PC-9 (cell line): ENCODE results near the gene ADARB2.

Source experiments
- EZH2 ChIP-seq: fragments of 200-600 bp; sonication (generic); IDR thresholded peaks from 2 replicates; pipeline ENCODE4 v1.8.0; 2017; ENCODE audit warnings: antibody characterized with exemption, low read depth
- TF ChIP-seq, protein P1 (sequence below): fragments of 200-600 bp; sonication (generic); conservative IDR thresholded peaks from 2 replicates; pipeline ENCODE4 v1.6.1; 2017; ENCODE audit warnings: mixed run types, antibody characterized with exemption, mild to moderate bottlenecking, moderate library complexity

- TF ChIP-seq, protein P1, sequence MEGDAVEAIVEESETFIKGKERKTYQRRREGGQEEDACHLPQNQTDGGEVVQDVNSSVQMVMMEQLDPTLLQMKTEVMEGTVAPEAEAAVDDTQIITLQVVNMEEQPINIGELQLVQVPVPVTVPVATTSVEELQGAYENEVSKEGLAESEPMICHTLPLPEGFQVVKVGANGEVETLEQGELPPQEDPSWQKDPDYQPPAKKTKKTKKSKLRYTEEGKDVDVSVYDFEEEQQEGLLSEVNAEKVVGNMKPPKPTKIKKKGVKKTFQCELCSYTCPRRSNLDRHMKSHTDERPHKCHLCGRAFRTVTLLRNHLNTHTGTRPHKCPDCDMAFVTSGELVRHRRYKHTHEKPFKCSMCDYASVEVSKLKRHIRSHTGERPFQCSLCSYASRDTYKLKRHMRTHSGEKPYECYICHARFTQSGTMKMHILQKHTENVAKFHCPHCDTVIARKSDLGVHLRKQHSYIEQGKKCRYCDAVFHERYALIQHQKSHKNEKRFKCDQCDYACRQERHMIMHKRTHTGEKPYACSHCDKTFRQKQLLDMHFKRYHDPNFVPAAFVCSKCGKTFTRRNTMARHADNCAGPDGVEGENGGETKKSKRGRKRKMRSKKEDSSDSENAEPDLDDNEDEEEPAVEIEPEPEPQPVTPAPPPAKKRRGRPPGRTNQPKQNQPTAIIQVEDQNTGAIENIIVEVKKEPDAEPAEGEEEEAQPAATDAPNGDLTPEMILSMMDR: no peak
- TF ChIP-seq EZH2: no peak
Observed at GRCh38 chr10:1517684-1518083, 219.6 kb downstream of the ADARB2 start.
